Hindlimb muscle (tissue), 1 donor: ENCODE results near the gene TCF19. TPM values are rescaled to one million over a fixed set of nuclear protein-coding genes. Genes with fewer than 3 reads are reported as not detected.
"Not testable (repeated sequence)": the region's sequence is repeated elsewhere in the genome, so short reads cannot be mapped to it uniquely, and the experiment has no call there.

Experiments used
- DNase-seq: peaks from one replicate; pipeline ENCODE4 v3.0.0-alpha.2; 2013
- polyA plus RNA-seq: library from polyadenylated mRNA; unstranded; fragments of 120-200 nt; gene quantifications from one replicate; pipeline ENCODE4 v1.2.1, GENCODE V29; 2013; ENCODE audit not compliant: insufficient read length

TCF19 gene
- polyA plus RNA-seq, 1 donor = 10.0 TPM

GRCh38 chr6:31162463-31163165 lies 4.2 kb downstream of the TCF19 start:
- no peak for DNase-seq

- no peak for DNase-seq
Observed at GRCh38 chr6:31163922-31164321, 5.5 kb downstream of the TCF19 start.

GRCh38 chr6:31164475-31165063 lies 6.2 kb downstream of the TCF19 start:
- not testable (repeated sequence) for DNase-seq

- DNase-seq = not testable (repeated sequence)
Observed at GRCh38 chr6:31165064-31165832, 6.9 kb downstream of the TCF19 start.

- DNase-seq = no peak
Observed at GRCh38 chr6:31165986-31166385, 7.6 kb downstream of the TCF19 start.

- DNase-seq = no peak
Observed at GRCh38 chr6:31168606-31169005, 10.2 kb downstream of the TCF19 start.

GRCh38 chr6:31169123-31169857 lies 10.9 kb downstream of the TCF19 start:
- no peak for DNase-seq

- DNase-seq = not testable (repeated sequence)
Observed at GRCh38 chr6:31169858-31170599, 11.6 kb downstream of the TCF19 start.

- no peak for DNase-seq
Observed at GRCh38 chr6:31170600-31170881, 12.2 kb downstream of the TCF19 start, which contains the start of gene POU5F1. TSS of gene POU5F1 (minus strand) at chr6:31170682. CDS start at chr6:31170620, 62 bp downstream.

GRCh38 chr6:31170987-31171671 lies 12.7 kb downstream of the TCF19 start:
- DNase-seq = no peak

GRCh38 chr6:31171931-31172905 lies 13.8 kb downstream of the TCF19 start:
- DNase-seq = no peak

- DNase-seq = no peak
Observed at GRCh38 chr6:31172973-31173384, 14.6 kb downstream of the TCF19 start.

- no peak for DNase-seq
Observed at GRCh38 chr6:31173406-31173805, 15.0 kb downstream of the TCF19 start.

- no peak for DNase-seq
Observed at GRCh38 chr6:31174378-31174777, 16.0 kb downstream of the TCF19 start.

GRCh38 chr6:31175971-31176370 lies 17.6 kb downstream of the TCF19 start:
- DNase-seq = no peak

- no peak for DNase-seq
Observed at GRCh38 chr6:31178143-31179041, 20.0 kb downstream of the TCF19 start.

- no peak for DNase-seq
Observed at GRCh38 chr6:31179042-31179386, 20.6 kb downstream of the TCF19 start.

GRCh38 chr6:31179896-31180295 lies 21.5 kb downstream of the TCF19 start:
- no peak for DNase-seq

- peak; percentile 51 for DNase-seq
Observed at GRCh38 chr6:31180500-31180899, 22.1 kb downstream of the TCF19 start.
